SU-DHL-6 (cell line): ENCODE data around the gene AOAH.

Experiments used
- CTCF ChIP-seq: fragments of 200-600 bp; sonication (generic); IDR thresholded peaks from one replicate; pipeline ENCODE4 v1.5.1; 2017; ENCODE audit warnings: antibody characterized with exemption, mild to moderate bottlenecking, low read length, moderate library complexity; ENCODE audit not compliant: insufficient read depth, poor library complexity, severe bottlenecking
- EZH2phosphoT487 ChIP-seq: fragments of 200-600 bp; sonication (generic), shearing (Covaris generic); conservative IDR thresholded peaks from 2 replicates; pipeline ENCODE4 v1.6.1; 2018; ENCODE audit warnings: mild to moderate bottlenecking, antibody characterized with exemption, low read length, moderate library complexity, mixed read lengths

GRCh38 chr7:36606976-36607720, 117.1 kb downstream of the AOAH start:
- TF ChIP-seq CTCF (no peak), EZH2phosphoT487 (no peak)
